CD4-positive, alpha-beta T cell treated with Interleukin-2 at 100 ng/mL for 4 hours (primary cell): ENCODE measurements around the gene MTCL1.

Experiments used
- DNase-seq: peaks from one replicate; pipeline ENCODE4 v3.0.0-alpha.2; 2020; ENCODE audit warnings: low spot score

Gene MTCL1

DNA sequence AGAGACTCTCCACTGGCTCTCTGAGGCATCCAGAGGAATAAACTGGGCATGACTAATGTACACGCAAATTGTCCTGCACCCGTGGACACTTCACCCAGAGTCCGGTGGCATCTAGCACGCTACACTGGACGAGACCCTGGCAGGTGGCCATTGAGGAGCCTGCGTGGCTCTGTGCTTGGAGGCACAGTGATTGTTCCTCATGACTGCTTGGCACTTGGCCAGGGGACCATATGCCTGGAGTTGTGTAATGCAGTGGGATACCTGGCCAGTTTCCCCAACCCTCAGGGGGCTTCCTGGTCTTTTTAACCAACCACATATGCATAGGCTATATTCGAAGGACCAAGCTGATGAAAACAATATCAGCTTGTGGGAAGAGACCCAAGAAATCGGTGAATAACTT lies 66.6 kb downstream of the MTCL1 start:
- DNase-seq, result no peak

DNA sequence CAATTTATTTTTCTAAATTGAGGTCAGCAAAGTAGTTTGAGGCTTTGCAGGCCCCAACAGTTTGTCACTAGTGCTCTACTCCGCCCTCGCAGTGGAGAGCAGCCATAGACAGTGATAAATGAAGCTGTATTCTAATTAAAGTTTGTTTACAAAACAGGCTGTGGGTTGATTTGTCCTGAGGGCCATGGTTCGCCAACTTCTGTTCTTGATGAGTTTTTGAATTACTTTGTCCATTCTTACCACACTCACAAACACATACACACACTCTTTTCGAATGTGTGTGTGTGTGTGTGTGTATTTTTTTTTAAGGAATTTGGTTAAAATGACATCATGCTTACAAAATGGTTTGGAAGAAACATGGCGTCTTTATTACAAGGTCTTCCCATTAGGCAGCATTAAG lies 68.6 kb downstream of the MTCL1 start:
- no peak for DNase-seq

DNA sequence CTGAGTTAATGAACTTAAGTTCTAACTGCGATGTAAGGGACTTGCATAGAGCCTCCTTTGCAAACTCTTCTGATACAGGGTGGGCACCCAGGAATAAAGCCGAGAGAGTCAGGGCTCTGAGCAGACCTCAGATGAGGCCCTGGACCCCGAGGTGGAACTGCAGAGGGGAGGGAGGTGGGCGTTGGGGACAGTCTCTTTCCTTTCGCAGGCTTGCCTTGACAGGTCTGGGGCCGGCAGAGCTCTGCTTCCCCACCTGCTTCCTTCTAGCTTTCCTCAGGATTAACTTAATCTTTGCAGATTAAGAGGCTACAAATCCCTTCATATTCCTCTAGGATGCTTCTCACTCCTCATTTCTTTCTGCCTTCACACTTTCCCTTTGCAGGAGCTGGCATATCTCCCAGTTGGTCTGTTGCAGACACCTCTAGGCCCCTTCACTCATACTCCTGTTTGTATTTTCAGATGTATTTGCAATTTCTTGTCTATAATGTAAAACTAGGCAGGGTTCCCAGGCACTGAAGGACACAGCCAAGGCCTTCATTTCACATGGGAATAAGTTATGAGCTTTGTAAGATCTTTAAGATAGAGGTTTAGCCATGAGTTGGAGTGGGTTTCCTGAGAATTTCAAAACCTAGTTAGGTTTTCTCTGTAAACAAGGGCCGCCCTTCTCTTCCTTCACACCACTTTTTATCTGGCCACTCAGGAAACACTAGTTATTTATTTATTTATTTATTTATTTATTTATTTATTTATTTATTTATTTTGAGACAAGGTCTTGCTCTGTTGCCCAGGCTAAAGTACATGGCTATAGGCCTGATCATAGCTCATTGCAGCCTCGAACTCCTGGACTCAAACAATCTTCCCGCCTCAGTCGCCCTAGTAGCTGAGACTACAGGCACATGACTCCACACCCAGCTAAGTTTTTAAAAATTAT lies 70.9 kb downstream of the MTCL1 start:
- no peak for DNase-seq

- no peak for DNase-seq
These were observed 72.5 kb downstream of the MTCL1 start for GRCh38 chr18:8777846-8778245.

DNA sequence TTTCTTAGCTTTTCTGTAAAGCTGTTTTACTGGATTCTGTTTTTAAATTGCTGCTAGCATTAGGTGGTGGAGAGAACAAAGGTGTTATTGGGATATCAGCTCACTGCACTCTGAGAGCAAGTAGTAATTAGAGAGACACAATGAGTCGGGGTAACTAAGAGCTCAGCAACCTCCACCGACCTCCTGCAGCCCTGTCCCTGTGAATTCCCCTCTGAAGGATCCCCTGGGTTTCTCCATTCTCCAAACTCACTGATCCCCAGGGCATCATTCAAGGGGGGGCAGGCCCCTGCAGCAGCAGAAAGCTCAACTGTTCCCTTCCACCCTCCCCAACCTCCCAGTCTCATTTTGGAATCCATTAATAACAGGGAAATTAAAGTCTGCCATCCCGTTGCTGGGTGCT lies 73.0 kb downstream of the MTCL1 start:
- no peak for DNase-seq

GRCh38 chr18:8778824-8779223 lies 73.5 kb downstream of the MTCL1 start:
- no peak for DNase-seq

GRCh38 chr18:8779251-8779650 lies 73.9 kb downstream of the MTCL1 start:
- DNase-seq, result no peak

- DNase-seq, result no peak
These were observed 74.9 kb downstream of the MTCL1 start for GRCh38 chr18:8780227-8780626.

DNA sequence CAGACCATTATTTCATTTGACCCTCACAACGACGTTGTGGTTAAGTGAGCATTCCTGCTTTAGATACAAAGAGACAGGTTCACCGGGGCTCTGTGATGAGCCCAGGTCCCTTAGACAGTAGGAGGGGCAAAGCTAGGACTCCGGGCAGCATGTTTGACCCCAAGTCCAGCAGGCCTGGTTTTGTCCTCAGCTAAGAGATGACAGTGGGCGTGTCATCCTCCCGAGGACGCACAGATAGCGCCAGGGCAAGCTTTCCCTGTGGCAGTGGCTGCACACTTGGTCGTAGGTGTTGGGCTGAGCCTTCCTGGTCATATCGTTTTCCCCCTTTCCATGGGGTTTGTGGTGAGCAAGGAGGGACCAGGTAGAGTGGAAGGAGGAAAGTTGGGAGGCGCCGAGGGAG lies 76.3 kb downstream of the MTCL1 start:
- no peak for DNase-seq

DNA sequence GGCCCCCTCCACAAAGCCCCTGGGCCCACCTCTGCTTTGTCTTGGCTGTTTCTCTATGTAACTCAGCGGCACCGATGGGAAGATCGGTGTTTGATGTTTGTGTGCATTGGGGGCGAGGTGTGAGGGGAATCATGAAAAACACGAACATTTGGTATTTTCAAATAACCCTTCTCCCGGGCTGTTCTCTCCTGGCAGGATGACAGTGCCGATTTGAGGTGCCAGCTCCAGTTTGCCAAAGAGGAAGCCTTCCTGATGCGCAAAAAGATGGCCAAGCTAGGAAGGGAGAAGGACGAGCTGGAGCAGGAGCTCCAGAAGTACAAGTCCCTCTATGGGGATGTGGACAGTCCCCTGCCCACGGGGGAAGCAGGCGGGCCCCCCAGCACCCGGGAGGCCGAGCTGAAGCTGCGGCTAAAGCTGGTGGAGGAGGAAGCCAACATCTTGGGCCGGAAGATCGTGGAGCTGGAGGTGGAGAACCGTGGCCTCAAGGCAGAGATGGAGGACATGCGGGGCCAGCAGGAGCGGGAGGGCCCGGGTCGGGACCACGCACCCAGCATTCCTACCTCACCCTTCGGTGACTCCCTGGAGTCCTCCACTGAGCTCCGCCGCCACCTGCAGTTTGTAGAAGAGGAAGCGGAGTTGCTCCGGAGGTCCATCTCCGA lies 78.1 kb downstream of the MTCL1 start:
- DNase-seq, result no peak

- no peak for DNase-seq
These were observed 78.7 kb downstream of the MTCL1 start for GRCh38 chr18:8783994-8784530.

DNA sequence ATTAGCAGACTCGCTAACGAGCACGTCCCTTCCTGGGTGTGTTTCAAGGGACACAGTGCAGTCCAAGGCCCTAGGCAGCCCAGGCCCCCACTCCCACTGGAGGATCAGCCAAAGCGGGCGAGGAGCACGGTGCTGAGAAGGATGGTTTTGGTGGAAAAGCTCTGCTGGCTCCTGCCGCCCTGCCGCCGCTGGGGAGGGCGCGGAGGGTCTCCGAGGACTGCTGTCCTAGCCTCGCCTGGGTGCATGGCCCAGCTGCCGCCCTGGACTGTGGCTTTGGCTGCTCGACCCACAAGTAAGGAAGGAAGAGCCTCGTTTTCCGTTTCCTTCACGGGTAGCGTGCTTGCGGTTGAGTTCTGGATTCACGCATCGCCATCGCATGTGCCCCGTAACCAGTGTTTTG lies 79.9 kb downstream of the MTCL1 start:
- DNase-seq, result no peak

GRCh38 chr18:8785855-8786482 lies 80.6 kb downstream of the MTCL1 start:
- DNase-seq, result no peak

DNA sequence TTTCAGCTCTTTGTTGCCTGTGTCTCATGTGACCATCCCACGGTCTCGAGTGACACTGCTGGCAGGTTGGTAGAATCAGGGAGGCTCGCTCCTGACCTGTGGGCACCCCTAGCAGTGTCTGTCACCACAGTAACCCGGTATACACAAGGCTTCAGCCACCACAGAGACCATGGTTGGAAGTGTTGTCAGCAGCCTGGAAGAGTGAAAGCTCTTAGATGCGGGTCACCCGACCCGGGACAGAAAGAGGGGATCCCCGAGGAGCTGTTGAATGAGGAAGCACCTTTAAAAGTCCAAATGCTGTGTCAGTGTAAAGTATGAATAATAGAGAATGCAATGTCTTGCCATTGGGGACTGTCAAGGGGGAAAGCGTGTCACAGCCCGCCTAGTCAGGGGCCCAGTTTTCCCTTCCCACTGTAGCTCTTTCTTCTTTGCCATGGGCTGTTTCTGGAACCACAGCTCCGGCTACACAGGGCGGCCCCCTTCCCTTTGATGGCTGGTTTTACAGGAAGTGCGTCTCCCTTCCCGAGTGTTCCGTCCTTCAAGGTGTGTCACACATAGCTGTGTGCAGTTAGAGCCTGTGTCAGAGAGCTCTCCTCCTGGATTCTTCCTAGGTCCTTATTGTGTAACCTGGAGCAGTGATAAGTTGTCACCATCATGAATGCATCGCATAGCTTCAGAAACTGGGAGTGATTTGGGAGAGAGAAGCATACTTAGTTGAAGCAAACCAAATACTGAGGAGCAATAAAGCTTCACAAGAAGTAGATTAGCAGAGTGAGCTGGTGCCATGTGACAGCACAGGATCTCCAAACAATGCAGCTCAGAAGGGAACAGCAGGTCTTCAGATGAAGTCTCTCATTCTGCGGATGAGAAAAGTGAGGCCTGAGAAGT lies 81.4 kb downstream of the MTCL1 start:
- DNase-seq, result no peak

DNA sequence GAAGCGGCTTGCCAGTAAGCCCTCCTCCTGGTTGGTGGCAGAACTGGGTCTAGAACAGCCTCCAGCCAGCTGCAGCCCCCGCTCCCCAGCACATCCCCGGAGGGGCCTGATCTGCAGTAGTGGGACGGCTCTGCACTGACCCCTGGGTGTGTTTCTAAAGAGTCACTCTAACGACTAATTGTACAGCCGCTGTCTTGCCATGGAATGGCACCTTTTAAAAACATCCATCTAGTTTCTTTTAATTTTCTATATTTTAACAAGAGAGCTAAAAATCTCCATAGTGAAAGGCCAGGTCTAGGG lies 82.0 kb downstream of the MTCL1 start:
- DNase-seq, result no peak

DNA sequence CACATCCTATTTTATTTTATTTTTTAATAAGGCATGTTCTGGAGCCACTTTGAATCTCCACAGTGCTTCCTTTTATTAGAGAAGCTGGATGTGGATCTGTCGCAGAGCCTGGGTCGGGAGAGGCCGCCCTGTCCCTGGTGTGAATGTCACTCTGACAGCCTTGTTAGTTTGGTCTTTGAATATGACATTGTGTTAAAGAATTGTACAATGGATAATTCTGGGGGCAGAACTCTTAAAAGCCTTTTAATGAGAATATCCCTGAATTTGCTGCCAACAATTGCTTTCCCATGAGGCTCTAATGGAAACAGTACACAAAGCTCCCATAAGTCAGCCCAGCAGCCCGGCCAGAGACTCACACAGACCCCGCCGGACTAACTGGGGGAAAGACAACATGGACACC lies 82.4 kb downstream of the MTCL1 start:
- no peak for DNase-seq

GRCh38 chr18:8788503-8789429 lies 83.4 kb downstream of the MTCL1 start:
- DNase-seq, result no peak

GRCh38 chr18:8791171-8791651 lies 85.9 kb downstream of the MTCL1 start:
- DNase-seq, result no peak

- no peak for DNase-seq
These were observed 87.4 kb downstream of the MTCL1 start for GRCh38 chr18:8792688-8793316.

DNA sequence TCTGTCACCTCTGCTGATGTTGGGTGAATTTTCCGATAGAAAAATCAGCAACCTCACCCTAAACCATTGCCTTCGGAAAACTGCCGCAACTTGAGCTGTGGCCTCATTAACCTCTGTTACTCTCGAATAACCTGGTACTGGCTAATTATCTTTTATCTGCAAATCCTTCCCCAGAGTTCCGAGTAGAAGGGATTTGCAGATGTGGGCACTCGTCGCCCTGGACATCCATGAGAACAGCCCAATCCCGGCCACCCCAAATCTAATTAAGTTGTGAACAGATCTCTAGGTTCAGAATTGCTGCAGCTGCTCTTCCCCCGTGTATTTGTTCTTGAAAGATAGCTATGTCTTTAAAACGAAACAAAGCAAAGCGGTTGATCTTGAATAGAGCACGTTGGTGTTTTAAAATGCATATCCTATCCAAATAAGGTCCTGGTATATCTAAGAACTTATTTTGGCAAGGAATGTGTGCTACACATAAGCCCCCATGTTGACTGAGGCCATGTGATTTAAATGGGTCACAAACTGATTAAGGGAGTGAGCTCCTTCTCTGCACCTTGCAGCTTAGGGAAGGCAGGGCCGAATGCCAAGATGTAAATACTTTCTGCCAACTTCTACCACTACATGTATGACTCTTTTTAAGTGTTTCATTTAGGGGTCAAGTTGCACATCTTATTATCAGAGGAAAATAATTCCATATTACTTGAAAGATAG lies 88.2 kb downstream of the MTCL1 start:
- DNase-seq, result no peak
